Activated CD4-positive, alpha-beta memory T cell treated with anti-CD3 and anti-CD28 coated beads, Interleukin-2, amount 10 ng/mL, durations not matched to agents 7 days and 5 days (primary cell): ENCODE results near the gene COLEC12. TPM values are rescaled to one million over a fixed set of nuclear protein-coding genes. Genes with fewer than 3 reads are reported as not detected.

Experiments used
- CTCF ChIA-PET: fragments of 350-600 bp; sonication (Branson Sonifier 250); formaldehyde crosslinking; loops from one replicate; lab custom pipeline; 2021; ENCODE audit warnings: antibody characterized with exemption, inconsistent platforms; lab: Charles Lee
- POLR2A ChIA-PET: fragments of 350-600 bp; sonication (Branson Sonifier 250); formaldehyde crosslinking; loops from one replicate; lab custom pipeline; 2021; ENCODE audit warnings: antibody characterized with exemption; lab: Charles Lee
- DNase-seq: peaks from one replicate; pipeline ENCODE4 v3.0.0-alpha.2; 2020
- H3K27ac Mint-ChIP-seq: one replicate; pipeline ENCODE4 v1.8.0; 2021; ENCODE audit warnings: mild to moderate bottlenecking, mixed read lengths
- H3K27me3 Mint-ChIP-seq: one replicate; pipeline ENCODE4 v1.8.0; 2021; ENCODE audit warnings: mixed read lengths
- H3K36me3 Mint-ChIP-seq: one replicate; pipeline ENCODE4 v1.8.0; 2021; ENCODE audit warnings: low read depth, mixed read lengths
- H3K4me1 Mint-ChIP-seq: one replicate; pipeline ENCODE4 v1.8.0; 2021; ENCODE audit warnings: mixed read lengths
- H3K4me3 Mint-ChIP-seq: one replicate; pipeline ENCODE4 v1.8.0; 2021; ENCODE audit warnings: mild to moderate bottlenecking, mixed read lengths
- H3K9me3 Mint-ChIP-seq: one replicate; pipeline ENCODE4 v1.8.0; 2021; ENCODE audit warnings: mixed read lengths
- total RNA-seq, 2 experiments: library from RNA; stranded (reverse); gene quantifications; one replicate each; pipeline ENCODE4 v1.2.3, GENCODE V29; 2021

COLEC12 gene
- total RNA-seq, 2 experiments from 2014 or later: not detected

DNA sequence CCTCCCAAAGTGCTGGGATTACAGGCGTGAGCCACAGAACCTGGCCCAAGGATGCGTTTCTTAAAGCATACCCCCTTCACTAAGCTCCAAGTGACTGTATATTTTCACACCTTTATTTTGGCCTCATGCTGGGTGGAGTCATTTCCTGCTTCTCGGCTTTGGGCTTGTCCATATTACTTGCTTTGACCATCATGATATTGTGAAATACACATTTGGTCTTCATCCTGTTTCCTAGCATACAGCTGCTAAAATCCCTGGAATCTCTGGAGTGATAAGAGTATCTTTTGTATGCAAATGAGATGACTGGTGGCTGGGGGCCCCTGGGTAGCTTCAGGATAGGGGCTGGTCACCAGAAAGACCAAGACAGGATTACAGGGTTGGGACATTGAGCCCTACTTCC, 17.6 kb upstream of the COLEC12 start:
- Mint-ChIP-seq H3K4me1 (peaks cover 3% of the 10 kb centered on the region), H3K36me3 (no peaks in the 10 kb centered on the region), H3K9me3 (peaks cover 6% of the 10 kb centered on the region), H3K27ac (no peak overlapping the region), H3K27me3 (no peaks in the 10 kb centered on the region), H3K4me3 (no peak overlapping the region)
- CTCF ChIA-PET: no interaction called here
- no peak for DNase-seq
- POLR2A ChIA-PET: no interaction called here

DNA sequence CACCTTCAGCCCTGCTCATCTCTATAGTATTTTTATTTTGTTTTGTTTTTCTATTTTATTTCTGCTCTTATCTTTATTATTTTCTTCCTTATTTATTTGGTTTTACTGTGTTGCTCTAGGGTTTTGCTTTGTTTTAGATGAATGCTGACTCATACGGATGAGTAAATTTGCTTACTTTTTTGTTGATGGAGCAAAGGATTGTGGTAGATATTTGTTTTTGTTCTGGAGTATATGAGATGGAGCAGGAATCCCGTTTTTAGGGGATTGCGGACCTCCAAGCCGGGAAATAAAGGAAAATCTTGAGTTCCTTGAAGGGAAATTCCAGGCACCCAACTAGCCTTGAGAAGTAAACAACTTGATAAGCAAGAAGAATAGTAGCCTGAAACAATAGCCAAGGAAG, 15.3 kb upstream of the COLEC12 start:
- Mint-ChIP-seq H3K4me1 (peaks cover 3% of the 10 kb centered on the region), H3K9me3 (peaks cover 6% of the 10 kb centered on the region), H3K4me3 (no peak overlapping the region), H3K27me3 (no peaks in the 10 kb centered on the region), H3K36me3 (no peaks in the 10 kb centered on the region), H3K27ac (no peak overlapping the region)
- DNase-seq: no peak
- POLR2A ChIA-PET: no interaction called here
- CTCF ChIA-PET: no interaction called here

DNA sequence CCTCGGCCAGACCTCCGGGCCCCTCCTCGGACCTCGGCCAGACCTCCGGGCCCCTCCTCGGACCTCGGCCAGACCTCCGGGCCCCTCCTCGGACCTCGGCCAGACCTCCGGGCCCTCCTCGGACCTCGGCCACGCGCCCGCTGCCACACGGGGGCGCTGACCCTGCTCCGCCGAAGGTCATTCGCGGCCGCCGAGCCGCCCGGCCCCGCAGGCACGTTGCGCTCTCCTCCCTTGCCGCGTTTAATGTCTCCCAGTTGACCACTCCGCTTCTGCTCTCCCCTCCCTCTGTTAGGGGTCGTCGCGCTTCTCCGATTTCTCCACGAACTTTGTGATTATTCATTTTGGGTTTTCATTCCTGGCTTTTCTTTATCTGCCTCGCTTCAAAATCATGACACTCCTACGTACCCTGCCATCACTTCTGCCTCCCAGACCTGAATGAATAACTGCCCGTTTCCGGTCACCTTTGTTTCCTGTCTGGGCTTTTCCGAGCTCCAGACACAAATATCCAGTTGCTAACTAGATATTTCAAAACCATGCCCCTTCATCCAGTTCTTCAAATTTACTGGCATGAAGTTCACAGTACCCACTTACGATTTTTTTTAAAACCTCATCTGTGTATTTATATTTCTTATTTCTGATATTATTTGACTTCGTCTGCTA, 14.8 kb upstream of the COLEC12 start:
- ChIA-PET CTCF (no interaction called here), POLR2A (no interaction called here)
- no peaks in the 10 kb centered on the region for H3K27me3 Mint-ChIP-seq
- no peak overlapping the region for H3K4me3 Mint-ChIP-seq
- peaks cover 3% of the 10 kb centered on the region for H3K4me1 Mint-ChIP-seq
- DNase-seq: no peak
- H3K36me3 Mint-ChIP-seq: no peaks in the 10 kb centered on the region
- no peak overlapping the region for H3K27ac Mint-ChIP-seq
- H3K9me3 Mint-ChIP-seq: peaks cover 6% of the 10 kb centered on the region

DNA sequence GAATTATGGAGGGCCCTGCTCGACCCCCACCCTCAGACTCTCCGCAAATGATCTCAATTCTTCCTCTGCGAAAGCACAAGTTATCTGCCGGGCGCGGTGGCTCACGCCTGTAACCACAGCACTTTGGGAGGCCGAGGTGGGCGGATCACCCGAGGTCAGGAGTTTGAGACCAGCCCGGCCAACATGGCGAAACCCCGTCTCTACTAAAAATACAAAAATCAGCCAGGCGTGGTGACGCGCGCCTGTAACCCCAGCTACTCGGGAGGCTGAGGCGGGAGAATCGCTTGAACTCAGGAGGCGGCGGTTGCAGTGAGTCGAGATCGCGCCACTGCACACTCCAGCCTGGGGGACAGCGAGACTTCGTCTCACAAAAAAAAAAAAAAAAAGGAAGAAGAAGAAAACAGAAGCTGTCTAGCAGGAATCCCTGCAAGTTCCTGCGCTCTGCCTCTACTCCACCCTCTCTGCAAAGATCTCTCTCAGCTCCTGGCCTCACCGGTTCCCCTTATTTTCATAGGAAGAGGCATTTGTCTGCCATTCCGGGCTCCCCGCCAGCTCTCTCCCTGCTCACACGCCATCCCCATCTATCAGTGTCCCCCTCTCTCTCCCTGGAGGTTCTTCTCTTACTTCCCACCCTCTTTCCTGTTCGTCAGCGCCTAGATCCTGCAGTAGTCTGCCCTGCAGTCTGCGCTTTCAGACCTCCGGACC, 13.5 kb upstream of the COLEC12 start:
- Mint-ChIP-seq H3K36me3 (no peaks in the 10 kb centered on the region), H3K4me3 (no peak overlapping the region), H3K4me1 (peaks cover 3% of the 10 kb centered on the region), H3K27ac (no peak overlapping the region), H3K9me3 (peaks cover 6% of the 10 kb centered on the region), H3K27me3 (no peaks in the 10 kb centered on the region)
- POLR2A ChIA-PET: no interaction called here
- CTCF ChIA-PET: no interaction called here
- DNase-seq: no peak

DNA sequence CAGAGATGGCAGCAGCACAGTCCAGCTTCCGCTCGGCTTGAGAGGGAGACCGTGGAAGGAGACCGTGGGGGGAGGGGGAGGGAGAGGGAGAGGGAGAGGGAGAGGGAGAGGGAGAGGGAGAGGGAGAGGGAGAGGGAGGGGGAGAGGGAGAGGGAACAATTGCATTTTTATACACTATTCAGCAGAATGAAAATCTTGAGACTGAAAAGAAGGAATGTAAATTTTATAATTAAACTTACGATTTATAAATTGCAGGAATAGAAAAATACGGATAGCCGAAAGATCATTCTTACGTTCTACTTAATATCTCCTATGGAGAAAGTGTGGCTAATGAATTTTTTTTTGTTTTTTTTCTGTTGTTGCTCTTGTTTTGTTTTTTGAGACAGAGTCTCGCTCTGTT, 12.5 kb upstream of the COLEC12 start:
- Mint-ChIP-seq H3K9me3 (peaks cover 6% of the 10 kb centered on the region), H3K36me3 (no peaks in the 10 kb centered on the region), H3K4me1 (peaks cover 3% of the 10 kb centered on the region), H3K4me3 (no peak overlapping the region), H3K27me3 (no peaks in the 10 kb centered on the region), H3K27ac (no peak overlapping the region)
- no peak for DNase-seq
- ChIA-PET CTCF (no interaction called here), POLR2A (no interaction called here)

DNA sequence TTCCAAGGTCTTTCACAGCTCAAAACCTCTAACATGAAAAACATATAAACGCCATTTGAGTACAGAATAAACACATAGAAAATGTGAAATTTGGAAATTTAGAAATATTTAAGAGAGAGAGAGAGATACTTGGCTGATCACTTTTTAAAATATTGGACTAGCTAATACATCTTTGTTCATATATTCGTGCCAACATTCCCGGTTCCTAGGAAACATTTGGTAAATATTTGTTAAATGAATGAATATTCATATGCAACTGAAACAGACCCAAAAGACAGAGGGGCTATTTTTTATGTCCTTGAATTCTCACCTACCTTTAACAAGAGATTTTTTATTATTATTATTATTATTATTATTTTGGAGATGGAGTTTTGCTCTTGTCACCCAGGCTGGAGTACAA, 8.3 kb upstream of the COLEC12 start:
- no peak overlapping the region for H3K4me3 Mint-ChIP-seq
- no peak for DNase-seq
- H3K27me3 Mint-ChIP-seq: peaks cover 10% of the 10 kb centered on the region
- H3K27ac Mint-ChIP-seq: no peak overlapping the region
- H3K9me3 Mint-ChIP-seq: no peaks in the 10 kb centered on the region
- CTCF ChIA-PET: no interaction called here
- H3K36me3 Mint-ChIP-seq: no peaks in the 10 kb centered on the region
- no peaks in the 10 kb centered on the region for H3K4me1 Mint-ChIP-seq
- POLR2A ChIA-PET: no interaction called here

DNA sequence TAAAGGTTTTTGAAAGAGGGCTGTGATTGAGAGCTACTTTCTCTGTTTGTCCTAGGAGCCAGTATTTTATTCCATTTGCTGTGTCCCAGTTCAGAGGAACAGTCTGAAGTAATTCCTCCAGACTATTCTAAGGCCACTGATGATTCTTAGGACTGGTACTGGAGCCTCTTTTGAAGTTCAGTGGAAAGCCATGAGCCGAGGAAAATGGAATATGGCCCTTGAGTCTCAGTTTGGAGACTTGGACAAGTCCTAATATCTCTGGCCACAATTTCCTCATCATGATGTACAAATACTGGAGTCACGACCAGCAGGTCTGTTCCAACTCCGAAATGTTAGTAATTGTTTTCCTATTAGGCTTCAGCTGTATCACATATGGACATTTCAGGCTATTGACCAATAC, 7.1 kb upstream of the COLEC12 start:
- Mint-ChIP-seq H3K9me3 (no peaks in the 10 kb centered on the region), H3K36me3 (no peaks in the 10 kb centered on the region), H3K4me1 (no peaks in the 10 kb centered on the region), H3K27me3 (peaks cover 10% of the 10 kb centered on the region), H3K4me3 (no peak overlapping the region), H3K27ac (no peak overlapping the region)
- ChIA-PET POLR2A (no interaction called here), CTCF (no interaction called here)
- DNase-seq: no peak

DNA sequence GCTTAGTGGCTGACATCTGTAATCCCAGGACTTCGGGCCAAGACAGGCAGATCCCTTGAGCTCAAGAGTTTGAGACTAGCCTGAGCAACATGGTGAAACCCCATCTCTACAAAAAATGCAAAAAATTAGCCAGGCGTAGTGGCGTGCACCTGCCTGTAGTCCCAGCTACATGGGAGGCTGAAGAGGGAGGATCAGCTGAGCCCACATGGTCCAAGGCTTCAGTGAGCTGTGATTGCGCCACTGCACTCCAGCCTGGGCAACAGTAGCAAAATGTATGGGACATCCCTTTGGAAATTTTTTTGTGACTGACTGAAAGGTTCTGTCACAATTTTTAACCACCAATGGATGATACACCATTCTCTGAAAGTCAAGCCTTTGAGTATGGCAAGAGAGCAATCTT, 6.3 kb upstream of the COLEC12 start:
- Mint-ChIP-seq H3K9me3 (no peaks in the 10 kb centered on the region), H3K27me3 (peaks cover 11% of the 10 kb centered on the region), H3K36me3 (no peaks in the 10 kb centered on the region), H3K27ac (no peak overlapping the region), H3K4me1 (no peaks in the 10 kb centered on the region), H3K4me3 (no peak overlapping the region)
- ChIA-PET CTCF (no interaction called here), POLR2A (interaction anchor here (0.6 kb wide), 1 partner anchor 429 kb away, joined by 3 read pairs; no protein-coding TSS in a partner anchor)
- DNase-seq: no peak

DNA sequence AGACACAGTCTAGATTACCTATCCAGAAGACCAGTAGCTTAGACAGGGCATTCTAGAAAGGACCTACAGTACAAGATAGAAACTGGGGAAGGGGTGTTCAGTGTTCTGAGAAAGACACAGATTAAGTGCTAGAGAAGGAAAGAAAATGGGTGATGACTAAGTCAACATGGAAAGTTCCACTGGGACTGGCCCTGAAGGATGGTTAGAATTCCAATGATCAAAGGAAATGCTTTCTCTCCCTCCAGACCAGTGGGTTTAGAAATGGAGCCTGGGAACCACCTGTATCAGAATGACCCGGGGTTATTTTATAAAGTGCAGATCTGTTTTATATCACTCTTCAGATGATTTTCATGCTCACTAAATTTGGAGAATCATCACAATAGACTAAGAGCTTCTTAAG, 5.8 kb upstream of the COLEC12 start:
- Mint-ChIP-seq H3K4me1 (no peaks in the 10 kb centered on the region), H3K27me3 (peaks cover 15% of the 10 kb centered on the region), H3K36me3 (no peaks in the 10 kb centered on the region), H3K9me3 (no peaks in the 10 kb centered on the region), H3K27ac (no peak overlapping the region), H3K4me3 (no peak overlapping the region)
- ChIA-PET CTCF (no interaction called here), POLR2A (interaction anchor here (0.7 kb wide), 1 partner anchor 19 kb away, joined by 4 read pairs; no protein-coding TSS in a partner anchor)
- DNase-seq: no peak

DNA sequence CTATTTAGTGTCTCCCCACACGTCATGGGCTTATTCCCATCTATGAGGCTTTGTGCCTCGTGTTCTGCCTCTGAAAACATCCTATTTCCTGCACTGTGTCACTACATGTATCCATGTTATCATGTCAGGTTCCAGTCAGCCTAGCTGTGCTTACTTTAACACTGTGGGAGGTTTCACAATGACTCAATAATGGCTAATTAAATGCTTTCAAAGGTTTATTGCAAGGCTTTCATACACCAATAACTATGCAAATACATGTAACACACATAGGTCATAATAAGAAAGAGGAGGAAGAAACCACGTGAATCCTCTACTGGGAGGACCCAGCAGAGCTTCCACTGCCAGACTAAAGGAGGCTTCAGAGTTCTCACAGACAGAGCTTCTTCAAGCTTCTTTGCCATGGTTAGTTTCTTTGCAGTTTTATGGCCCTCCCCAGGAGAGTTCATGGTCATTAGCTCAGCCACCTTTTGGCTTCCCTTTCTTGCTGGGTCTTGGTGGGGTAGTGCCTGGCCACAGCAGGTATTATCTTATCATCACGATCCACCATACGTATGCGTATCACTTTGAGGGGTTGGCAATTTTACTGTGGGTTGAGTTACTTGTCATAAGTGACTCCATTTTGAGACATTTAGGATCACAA, 5.1 kb upstream of the COLEC12 start:
- CTCF ChIA-PET: no interaction called here
- POLR2A ChIA-PET: interaction anchor here (0.7 kb wide), 1 partner anchor 20 kb away, joined by 4 read pairs; no protein-coding TSS in a partner anchor
- no peak overlapping the region for H3K4me3 Mint-ChIP-seq
- no peaks in the 10 kb centered on the region for H3K36me3 Mint-ChIP-seq
- no peaks in the 10 kb centered on the region for H3K4me1 Mint-ChIP-seq
- no peak overlapping the region for H3K27ac Mint-ChIP-seq
- no peaks in the 10 kb centered on the region for H3K9me3 Mint-ChIP-seq
- peaks cover 21% of the 10 kb centered on the region for H3K27me3 Mint-ChIP-seq
- no peak for DNase-seq

DNA sequence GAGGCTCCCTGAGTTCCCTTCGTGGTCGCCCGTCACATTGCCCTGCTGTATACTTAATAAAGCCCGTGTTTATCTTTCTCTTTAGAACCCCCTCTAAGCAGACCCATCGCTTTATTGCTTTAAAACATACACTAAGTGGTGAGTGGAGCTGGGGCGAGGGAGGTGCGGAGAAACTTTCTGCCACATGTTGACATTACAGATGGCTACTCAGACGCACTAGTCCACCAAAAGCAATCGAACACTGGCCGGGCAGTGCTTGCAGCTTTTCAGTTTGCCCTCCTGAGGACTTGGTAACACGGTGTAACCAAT, 859 bp upstream of the COLEC12 start:
- no peak overlapping the region for H3K4me3 Mint-ChIP-seq
- H3K27ac Mint-ChIP-seq: no peak overlapping the region
- peaks cover 43% of the 10 kb centered on the region for H3K27me3 Mint-ChIP-seq

DNA sequence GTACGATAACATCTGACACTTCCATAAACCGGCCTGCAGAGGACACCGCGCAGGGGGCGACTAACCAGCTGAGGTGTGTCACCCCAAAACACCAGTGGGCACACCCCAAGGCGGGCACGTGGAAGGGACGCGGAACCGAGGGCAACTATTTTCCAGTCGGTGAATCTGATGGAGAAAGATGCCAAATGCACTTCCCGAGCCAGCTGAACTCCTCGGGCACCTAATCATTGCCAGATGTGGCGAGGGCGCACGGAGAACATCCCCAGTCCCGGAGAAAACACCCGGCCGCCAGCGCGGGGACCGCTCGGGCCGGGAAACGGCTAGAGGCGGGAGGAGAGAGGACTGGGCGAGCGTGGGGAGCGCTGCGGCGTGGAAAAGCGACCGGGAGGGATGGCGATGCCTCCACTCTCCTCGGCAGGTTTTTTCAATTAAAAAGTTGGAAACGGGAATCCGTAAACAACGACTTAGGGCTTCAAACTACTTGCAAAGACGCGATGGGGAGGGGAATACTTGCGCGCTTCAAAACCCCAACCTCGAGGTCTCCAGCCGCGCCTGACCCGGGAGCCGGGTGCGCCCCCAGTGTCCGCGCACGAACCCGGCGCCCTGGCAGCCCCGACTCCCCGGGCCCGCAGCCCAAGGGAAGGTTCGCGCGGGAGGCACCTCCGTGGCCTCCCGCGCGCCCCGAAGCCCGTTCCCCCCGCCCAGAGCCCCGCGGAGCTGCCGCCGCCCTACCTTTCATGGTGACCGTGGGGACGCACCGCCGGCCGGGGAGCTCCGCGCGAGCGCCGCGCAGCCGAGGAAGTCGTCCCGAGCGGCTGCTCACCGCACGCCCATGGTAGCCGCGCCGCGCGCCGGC, 497 bp downstream of the COLEC12 start:
- Mint-ChIP-seq H3K4me3 (no peak overlapping the region), H3K9me3 (no peaks in the 10 kb centered on the region), H3K27me3 (peaks cover 41% of the 10 kb centered on the region), H3K4me1 (peaks cover 3% of the 10 kb centered on the region), H3K27ac (no peak overlapping the region), H3K36me3 (no peaks in the 10 kb centered on the region)
- CTCF ChIA-PET: no interaction called here
- POLR2A ChIA-PET: no interaction called here
- DNase-seq: no peak

More for the DNA sequence above, 859 bp upstream of the COLEC12 start:
- no peak for DNase-seq
- POLR2A ChIA-PET: no interaction called here
- Mint-ChIP-seq H3K36me3 (no peaks in the 10 kb centered on the region), H3K9me3 (no peaks in the 10 kb centered on the region), H3K4me1 (peaks cover 3% of the 10 kb centered on the region)
- CTCF ChIA-PET: no interaction called here
